KOPT-K1 (cell line): Measurements from ENCODE around the gene KCNIP4.

Experiments used
- H3K27ac ChIP-seq: fragments of 200-600 bp; sonication (generic); 2 replicates; pipeline ENCODE4 v1.5.1; 2016; ENCODE audit warnings: antibody characterized with exemption, mild to moderate bottlenecking, low read depth, low read length; ENCODE audit not compliant: poor library complexity, severe bottlenecking
- H3K36me3 ChIP-seq: fragments of 200-600 bp; sonication (generic); 2 replicates; pipeline ENCODE4 v1.5.1; 2017; ENCODE audit warnings: antibody characterized with exemption, mild to moderate bottlenecking, low read length, moderate library complexity; ENCODE audit not compliant: insufficient read depth
- H3K9me3 ChIP-seq: fragments of 200-600 bp; sonication (generic); 2 replicates; pipeline ENCODE4 v1.5.1; 2017; ENCODE audit warnings: antibody characterized with exemption, low read length, mild to moderate bottlenecking; ENCODE audit not compliant: insufficient read depth, poor library complexity, severe bottlenecking

The KCNIP4 gene

DNA sequence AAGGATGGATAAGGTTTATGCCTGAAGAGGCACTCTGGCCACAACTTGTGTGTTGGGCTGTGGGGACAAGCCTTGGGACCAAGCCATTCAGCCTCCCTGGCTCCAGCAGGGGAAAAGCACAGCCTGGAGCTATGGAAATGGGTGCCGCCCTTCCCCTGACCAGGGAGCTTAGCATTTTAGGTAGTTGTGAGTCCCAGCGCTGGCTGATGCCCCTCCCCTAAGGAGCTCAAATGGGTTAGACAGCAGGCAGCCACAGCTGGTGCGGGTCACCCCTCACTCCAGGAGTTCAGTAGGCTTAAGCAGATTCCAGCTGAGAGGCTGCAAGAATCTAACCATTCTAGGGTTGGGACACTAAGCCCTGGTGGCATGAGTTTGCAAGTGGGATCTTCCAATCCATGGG is 172.9 kb downstream of the KCNIP4 start:
- no peaks in the 10 kb centered on the region for H3K9me3 ChIP-seq
- no peak overlapping the region for H3K27ac ChIP-seq
- H3K36me3 ChIP-seq: no peaks in the 10 kb centered on the region

DNA sequence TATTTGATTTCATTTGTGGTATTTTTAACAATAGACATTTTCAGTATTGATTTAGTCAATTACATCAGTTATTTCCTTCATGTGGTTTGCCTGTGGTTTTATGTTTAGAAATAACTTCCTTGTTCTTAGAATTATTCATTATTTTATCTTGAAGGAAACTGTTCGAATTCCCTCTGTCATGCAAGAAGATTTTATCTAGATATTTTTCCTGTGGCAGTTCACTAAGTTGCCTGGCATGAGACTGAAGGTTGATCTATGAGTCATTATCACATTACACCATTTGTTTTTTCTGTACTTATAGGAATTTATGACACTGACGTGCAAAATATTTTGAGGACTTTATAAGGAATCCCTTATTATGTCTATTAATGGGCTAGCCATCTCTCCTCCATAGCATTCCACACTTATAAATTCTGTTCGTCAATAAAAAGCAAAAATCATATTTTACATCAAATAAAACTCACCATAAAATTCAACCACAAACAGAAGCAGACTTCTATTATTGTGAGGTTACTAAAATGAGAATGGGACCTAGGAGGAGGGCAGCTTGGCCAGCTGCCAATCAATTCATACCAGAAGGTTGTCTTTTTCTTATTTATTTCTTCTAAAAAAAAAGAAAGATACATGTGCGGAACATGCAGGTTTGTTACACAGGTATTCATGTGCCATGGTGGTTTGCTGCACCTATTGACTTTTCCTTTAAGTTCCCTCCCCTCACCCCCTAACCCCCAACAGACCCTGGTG is 179.0 kb downstream of the KCNIP4 start:
- Histone ChIP-seq H3K27ac (no peak overlapping the region), H3K9me3 (no peaks in the 10 kb centered on the region)

DNA sequence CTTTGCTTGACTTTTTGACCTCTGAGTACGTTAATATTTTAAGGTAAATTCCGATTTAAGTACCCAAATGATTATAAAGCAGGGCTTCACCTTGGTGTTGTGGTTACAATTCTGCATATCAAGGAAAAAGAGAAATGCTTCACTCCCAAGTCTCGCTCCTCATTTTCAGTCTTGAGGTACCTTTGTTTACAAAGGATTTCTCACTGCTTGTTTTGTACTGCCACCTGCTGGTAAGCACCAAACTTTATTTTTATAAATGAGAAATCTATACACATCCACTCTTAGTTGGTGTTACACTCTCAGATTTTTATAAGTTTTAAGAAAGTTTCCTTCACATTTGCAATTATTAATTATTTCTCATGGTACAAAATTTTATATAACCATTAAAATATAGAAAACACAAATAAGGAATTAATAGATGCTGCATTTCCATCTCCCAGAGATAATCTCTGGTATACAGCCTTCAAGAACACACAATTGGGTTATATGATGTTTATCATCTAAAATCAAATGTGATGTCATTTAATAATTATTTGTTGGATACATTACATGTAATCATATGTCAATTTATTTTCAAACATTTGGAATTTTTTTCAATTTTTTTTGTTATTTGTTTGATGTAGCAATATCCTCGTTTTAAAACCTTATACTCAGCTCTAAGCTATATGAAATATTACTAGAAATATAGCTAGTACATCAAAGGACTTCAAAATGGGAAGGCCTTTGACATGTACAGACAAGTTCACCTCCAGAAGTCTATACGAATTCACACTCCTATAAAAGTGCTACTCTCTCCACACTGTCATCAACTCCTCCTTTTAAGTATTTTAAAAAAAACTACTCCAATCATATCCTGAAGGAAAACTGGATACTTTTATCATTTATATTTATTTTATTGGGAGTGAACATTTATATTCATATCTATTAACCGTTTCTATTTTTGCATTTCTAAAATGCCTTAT is 179.9 kb downstream of the KCNIP4 start:
- Histone ChIP-seq H3K27ac (no peak overlapping the region), H3K9me3 (no peaks in the 10 kb centered on the region), H3K36me3 (no peaks in the 10 kb centered on the region)

More for the DNA sequence above, 179.0 kb downstream of the KCNIP4 start:
- no peaks in the 10 kb centered on the region for H3K36me3 ChIP-seq

DNA sequence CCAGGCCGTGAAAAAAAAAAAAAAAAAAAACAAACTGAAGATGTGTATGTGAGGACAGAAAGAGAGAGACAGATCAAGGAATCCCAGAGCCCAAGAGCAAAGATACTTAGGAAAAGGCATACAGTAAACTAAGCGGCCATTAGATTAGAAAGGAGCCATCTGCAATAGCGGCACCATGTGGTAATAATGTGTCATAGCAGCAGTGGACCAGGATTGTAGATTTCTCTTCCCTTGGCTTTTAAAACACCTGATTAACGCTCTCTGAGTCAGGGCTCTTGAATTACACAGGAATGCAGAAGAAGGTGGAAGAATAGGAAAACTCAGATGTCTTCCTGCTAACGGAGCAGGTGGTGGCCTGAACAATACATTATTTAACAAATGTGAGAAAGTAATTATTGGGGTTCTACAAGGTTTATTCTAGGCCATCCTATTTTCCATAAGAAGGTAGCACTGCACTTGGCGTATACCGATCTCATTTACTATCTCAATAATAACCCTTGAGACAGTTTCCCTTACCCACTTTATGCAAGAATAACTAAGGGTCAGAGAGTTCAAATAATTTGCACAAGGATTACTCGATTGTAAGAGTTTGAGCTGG is 182.7 kb downstream of the KCNIP4 start:
- no peaks in the 10 kb centered on the region for H3K9me3 ChIP-seq
- no peaks in the 10 kb centered on the region for H3K36me3 ChIP-seq
- H3K27ac ChIP-seq: no peak overlapping the region

DNA sequence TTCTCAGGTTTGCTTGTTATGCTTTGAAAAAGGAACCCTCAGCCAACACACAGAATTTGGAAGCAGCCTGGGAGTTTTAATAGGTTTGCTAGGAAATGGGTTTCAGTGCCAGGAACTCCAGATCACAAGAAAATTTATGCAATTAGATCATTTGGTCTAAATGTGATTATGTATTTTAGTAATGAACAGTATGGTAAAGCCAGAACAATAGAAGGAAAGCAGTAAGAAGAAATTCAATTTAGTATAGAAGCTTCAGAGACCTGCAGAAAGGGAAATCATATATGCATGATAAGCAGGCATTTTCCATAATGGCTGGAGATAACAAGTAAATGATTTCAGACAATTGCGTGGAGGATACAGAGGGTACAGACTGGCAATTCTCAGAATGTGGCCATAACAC is 184.7 kb downstream of the KCNIP4 start:
- H3K9me3 ChIP-seq: no peaks in the 10 kb centered on the region
- H3K36me3 ChIP-seq: no peaks in the 10 kb centered on the region
- H3K27ac ChIP-seq: no peak overlapping the region

DNA sequence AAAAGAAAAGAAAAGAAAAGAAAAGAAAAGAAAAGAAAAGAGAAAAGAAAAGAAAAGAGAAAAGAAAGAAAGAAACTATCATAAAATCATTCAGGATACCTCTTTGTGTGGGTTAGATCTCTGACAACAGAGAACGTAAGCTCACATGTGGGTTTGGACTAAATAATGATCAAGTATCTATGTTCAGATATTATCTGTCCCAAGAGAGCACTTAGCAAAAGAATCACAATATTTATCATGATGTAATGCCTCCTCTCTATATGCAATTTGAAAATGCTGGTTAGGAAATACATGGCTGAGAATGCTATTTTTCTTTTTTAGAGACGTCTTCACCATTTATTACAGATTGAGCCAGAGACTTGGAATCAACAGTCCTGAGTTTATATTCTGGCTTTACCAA is 191.3 kb downstream of the KCNIP4 start:
- H3K27ac ChIP-seq: no peak overlapping the region
- H3K36me3 ChIP-seq: no peaks in the 10 kb centered on the region
- no peaks in the 10 kb centered on the region for H3K9me3 ChIP-seq

DNA sequence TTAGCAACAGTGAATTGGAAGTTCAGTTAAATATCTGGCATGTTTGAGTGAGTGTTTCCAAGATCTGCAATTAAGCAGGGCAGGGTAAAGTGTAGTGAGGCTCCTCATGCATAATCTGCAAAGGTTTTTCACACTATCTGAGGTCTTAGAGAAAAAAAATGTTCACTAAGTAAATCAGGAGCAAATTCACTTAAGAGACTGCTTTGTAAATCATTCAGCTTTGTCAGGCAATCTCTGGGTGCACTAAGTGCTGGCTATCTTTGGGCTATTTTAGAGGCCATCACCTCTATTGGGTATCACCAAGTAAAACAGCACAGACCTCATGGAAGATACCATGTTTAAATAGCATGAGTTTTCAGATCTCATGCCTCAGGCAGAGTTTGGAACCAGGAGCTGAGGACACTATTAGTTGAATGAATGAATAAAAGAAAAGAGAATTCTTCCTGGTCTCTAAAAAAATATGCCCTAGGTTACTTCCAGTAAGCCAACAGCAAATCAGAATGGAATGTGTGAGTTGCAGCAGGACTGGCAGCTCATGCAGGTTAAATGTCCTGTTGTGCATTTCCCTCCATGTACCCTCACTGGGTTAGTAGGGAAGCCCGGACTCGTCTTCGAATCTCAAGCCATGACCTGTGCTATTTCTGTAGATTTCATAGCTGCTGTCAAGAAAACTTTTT is 195.3 kb downstream of the KCNIP4 start:
- no peak overlapping the region for H3K27ac ChIP-seq
- no peaks in the 10 kb centered on the region for H3K9me3 ChIP-seq
- no peaks in the 10 kb centered on the region for H3K36me3 ChIP-seq

DNA sequence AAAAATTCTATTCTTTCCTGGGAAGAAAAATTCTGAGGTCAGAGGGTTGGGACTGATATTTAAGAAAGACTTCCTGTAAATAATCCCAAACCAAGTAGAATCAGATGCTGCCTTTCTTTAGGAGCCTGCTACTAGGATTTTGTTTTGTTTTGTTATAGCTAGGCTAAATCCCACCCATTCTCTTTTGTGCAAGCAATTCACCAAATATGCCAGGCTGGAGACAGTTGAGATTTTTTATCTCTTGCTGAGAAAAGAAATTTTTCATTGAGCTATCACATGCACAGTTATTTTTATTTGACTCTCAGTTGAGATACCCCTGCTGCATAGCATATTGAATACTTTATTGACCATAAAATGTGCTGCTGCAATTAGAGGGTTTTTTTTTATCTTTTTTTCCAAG is 196.0 kb downstream of the KCNIP4 start:
- Histone ChIP-seq H3K36me3 (no peaks in the 10 kb centered on the region), H3K27ac (no peak overlapping the region), H3K9me3 (no peaks in the 10 kb centered on the region)

DNA sequence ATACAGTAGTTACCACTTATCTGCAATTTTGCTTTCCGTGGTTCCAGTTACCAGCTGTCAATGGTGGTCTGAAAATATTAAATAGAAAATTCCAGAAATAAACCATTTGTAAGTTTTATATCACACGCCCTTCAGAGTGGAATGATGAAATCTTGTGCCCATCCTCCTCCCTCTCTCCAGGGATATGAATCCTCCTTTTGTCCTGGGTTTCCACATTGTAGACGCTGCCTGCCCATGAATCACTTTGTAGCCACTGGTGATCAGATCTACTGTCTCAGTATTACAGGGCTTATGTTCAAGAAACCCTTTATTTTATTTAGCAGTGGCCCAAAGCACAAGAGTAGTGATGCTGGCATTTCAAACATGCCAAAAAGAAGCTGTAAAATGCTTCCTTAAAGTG is 198.6 kb downstream of the KCNIP4 start:
- Histone ChIP-seq H3K27ac (no peak overlapping the region), H3K36me3 (no peaks in the 10 kb centered on the region), H3K9me3 (no peaks in the 10 kb centered on the region)

DNA sequence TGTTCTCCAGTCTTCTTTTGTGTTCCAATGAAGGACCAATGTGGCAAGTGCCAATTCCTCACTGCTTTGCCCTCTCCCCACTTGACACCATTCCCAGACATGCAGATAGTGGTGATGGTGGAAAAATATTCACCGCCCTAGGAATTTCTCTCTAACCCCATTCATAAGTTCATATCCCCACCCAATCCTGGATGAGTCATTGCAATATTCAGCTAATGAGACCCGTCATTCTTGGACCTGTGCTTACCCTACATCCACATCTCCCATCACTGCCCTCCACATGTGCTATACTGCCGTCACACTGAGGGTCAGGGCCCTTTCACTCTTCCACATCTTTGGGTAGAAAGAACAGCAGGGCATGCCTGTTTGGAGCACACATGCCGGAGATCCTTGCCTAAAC is 199.2 kb downstream of the KCNIP4 start:
- Histone ChIP-seq H3K36me3 (no peaks in the 10 kb centered on the region), H3K27ac (no peak overlapping the region), H3K9me3 (no peaks in the 10 kb centered on the region)

DNA sequence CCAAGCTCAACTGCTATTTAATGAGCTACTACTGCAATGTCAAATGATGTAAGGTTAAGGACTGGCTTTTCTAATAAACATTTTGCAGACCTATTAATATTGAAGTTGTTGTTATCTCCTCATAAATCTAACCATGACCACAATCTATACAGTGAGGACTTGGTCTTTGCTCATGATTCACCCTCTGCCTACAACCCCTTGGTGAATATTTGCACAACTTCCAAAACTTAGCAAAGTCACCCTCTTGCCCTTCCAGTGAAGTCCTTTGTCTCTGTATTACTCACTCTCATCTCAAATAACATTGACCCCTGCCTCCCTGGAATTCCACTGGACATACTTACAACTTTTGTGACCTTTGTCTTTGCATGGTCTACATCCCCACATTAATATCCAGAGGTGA is 204.5 kb downstream of the KCNIP4 start:
- Histone ChIP-seq H3K27ac (no peak overlapping the region), H3K36me3 (no peaks in the 10 kb centered on the region), H3K9me3 (no peaks in the 10 kb centered on the region)

DNA sequence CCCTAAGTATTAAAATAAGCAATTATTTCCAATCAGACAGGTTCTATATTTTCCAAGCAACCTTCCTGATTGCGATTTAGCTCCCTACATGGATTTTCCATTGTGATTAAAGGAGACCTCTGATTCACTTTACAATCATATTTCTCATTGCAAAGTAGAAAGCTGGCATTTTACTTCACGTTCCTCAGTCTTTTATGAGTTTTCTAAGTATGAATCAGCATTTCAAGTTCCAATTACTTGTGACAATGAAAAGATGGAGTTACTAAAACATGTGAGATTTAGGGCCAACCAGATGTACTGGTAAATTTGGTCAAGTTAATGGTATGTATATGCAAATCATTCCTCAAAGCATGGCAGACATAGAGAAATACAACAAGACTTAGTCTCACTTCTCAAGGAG is 206.2 kb downstream of the KCNIP4 start:
- Histone ChIP-seq H3K36me3 (no peaks in the 10 kb centered on the region), H3K27ac (no peak overlapping the region), H3K9me3 (no peaks in the 10 kb centered on the region)

DNA sequence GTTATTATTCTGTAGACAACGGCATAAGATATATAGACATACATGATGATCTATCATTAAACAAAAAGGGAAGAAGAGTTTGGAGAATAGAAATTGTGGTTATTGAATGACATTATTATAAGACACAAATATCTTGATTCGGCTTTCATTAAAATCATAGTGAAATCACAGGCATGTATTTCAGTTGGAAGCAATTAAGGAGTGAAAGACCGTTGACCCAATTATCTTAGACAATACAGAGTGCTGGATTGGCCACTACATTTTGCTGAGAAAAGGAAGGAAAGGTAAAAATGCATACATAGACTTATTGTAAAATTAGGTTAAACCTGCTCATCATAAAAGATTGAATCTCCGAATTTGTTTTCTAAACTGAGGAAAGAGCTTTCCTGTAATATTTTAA is 209.8 kb downstream of the KCNIP4 start:
- no peaks in the 10 kb centered on the region for H3K9me3 ChIP-seq
- H3K27ac ChIP-seq: no peak overlapping the region
- H3K36me3 ChIP-seq: no peaks in the 10 kb centered on the region

DNA sequence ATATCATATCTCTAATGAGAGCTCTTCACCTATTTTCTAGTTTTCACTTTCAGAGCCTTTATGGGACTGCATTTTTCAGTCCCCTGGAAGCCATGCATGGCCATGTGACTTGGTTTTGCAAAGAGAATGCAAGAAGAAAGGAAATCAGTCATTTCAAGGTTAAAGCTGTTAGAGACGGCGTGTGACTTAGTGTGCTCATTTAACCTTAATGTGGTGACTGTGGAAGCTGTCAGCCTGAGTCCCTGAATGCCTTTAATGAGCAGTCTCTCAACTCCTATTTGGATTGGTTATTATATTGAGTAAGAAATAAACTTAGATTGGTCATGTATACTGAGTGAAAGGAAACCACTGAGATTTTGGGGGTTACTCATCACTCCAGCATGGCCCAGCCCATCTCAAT is 212.7 kb downstream of the KCNIP4 start:
- Histone ChIP-seq H3K27ac (no peak overlapping the region), H3K36me3 (no peaks in the 10 kb centered on the region), H3K9me3 (no peaks in the 10 kb centered on the region)
